GM18526 (cell line): Measurements from ENCODE around the gene CYP4B1.

Experiments
- POLR2A ChIP-seq: IDR thresholded peaks from 3 replicates; pipeline ENCODE4 v1.6.1; 2011; ENCODE audit not compliant: insufficient read length; ENCODE audit errors: extremely low read depth

The CYP4B1 gene

DNA sequence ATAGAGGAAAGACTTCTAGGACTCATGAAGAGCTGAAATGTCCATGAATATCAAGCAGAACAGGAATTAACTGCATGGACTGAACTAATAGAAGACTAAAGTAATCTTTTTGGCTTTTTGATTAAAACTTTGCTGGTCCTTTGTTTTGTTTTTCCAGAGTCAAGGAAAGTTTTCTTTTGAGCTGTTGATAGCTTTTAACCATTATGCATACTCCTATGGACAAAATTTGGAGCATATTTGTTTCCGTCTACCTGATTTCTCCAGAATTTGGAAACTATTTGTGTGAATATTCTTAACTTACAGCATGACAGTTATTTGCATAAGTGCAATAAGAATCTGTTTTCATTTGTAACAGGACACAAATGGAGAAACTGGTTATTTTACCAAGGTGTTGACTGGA is 24.5 kb upstream of the CYP4B1 start:
- no peak for TF ChIP-seq POLR2A

- no peak for TF ChIP-seq POLR2A
Observed at GRCh38 chr1:46784666-46785065, 14.2 kb upstream of the CYP4B1 start.

DNA sequence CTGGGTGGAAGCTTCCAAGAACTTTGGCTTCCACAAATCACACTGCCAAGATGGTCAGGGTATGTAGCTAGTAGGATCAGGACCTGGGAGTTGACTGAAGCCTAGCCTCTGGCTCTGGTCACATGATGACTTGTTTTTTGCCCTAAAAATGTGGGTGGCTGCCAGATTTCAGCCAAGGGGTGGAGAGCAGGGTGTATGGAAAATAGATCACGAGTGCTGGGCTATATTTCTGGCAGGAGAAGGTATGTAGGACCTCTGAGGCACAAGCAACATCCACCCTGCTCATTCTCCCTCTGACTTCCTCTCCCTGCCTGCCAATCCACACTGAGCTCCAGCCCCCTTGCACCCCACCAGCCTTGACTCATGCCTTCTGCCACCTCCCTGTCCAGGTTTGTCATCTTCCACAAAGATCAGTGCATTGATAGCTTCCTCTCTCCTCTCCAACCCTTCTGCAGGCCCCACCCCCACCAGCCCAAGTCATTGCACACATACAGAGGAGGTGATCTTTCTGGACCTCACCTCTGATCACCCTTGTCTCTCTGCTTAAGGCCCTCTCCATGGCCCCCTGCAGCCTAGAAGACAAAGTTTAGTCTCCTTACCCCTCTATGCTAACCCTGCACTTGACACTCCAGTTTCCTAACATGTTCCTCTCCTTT is 8.3 kb upstream of the CYP4B1 start:
- TF ChIP-seq POLR2A: no peak

- no peak for TF ChIP-seq POLR2A
Observed at GRCh38 chr1:46793126-46793525, 5.7 kb upstream of the CYP4B1 start.

DNA sequence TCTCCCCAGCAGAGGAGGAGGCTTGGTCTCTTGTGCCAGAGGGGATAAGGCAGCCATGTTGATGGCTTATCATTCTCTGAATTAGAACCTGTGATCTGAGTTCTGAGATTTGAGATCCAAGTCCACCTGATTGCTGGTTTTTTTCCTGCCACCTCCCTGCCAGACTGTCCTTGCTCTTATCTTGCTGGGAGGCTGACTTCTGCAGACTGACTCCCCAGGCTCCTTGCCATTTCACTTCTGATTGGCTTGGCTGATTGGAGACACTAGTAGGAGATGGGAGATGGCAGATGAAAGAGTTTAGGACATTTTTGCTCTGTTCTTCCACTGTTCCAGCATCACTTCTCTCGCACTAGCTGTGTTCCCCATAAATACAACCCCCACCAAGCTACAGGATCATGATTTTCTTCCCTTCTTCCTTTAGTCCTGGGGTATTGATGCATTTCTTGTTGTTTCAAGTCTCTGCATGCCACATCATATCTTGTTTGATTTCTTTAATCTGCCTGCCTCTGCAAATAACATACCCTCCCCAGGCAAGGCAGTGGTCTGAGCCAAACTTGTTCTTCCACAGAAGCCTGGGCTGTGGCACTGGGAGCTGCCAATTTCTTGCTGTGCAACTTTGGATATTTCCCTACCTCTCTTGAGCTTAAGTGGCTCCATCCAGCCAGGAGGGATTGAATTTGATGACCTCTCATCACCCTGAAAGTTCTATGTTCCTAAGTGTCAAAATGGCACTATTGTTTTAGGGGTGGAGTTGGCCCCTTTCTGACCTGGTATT is 963 bp upstream of the CYP4B1 start:
- no peak for TF ChIP-seq POLR2A

DNA sequence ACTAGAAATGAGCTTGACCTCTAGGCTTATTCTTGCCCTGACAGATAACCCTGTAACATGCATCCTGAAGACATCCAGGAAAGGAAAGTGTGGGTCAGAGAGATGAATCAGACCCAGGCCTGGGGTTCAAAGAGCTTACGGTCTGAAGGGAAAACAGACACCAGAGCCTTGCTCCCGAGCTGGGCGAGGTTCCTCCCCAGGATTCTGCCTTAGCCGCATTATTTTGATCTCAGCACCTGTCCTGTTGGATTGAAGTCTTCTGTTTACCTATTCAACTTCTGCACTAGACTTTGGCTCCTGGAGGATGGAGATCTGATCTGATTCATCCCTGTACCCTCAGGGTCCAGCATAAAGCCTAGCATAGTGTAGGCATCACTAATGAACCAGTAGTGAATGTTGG is 1.9 kb downstream of the CYP4B1 start:
- no peak for TF ChIP-seq POLR2A

DNA sequence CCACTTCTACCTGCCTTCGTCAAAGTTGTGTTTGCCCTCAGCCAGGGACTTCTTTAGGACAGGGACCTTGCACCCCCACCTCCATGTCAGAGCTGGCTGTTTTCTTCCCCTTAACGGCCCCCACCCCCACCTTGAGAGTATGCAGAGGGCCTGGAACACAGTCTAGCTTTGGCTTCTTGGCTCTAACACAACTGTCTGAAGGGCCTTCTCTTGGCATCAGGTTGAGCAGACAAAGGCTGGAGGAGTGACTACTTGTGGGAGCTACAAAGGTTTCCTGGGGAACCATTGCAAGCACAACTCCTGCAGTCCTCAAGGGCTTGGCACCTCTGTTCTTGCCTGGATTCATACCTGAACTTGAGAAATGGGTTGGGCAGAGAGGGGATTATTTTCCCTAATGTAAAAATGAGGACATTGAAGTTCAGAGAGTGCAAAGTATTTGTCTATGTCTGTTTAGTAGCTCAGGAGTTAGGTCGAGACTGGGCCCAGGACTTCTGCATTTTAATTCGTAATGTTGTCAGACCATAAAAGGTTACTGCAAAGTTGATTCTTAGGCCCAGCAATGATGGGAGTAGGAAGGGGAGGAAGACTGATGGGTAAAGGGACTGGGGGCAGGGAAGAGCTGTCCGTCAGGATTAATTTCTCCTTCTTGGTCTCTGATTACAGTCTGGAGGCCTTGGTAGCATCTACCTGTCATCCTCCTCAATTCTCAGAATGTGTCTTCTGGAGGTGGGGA is 2.6 kb downstream of the CYP4B1 start:
- no peak for TF ChIP-seq POLR2A

GRCh38 chr1:46802081-46802480 is 3.2 kb downstream of the CYP4B1 start:
- no peak for TF ChIP-seq POLR2A

DNA sequence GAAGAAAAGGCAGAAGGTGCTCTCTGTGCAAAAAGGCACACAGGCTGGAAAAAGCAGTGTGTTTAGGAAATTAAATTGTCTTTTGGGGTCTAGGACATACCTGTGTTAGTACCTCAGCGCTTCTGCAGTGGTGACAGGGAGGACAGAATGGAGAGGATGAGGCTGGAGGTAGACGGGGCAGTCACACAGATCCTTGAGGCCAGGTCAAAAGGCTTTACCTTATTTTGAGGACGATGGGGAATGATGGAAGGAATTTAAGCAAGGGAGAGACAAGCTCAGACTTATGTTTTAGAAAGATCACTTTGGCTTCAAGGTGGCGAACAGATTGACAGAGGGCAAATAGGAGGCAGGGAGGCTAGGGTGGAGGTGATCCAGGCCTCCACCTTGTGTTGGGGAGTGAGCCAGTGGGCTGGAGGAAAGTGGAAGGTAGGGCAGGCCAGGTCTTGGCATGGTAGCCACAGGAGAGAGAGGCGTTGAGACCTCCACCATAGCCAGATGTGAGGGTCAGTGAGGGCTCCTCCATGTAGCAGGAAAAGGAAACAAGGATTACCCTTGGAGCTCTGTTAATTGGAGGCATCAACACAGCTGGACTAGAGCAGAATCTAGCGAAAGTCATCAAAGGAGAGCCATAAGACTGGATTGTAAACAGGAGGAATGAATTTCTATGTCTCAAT is 4.2 kb downstream of the CYP4B1 start:
- no peak for TF ChIP-seq POLR2A

DNA sequence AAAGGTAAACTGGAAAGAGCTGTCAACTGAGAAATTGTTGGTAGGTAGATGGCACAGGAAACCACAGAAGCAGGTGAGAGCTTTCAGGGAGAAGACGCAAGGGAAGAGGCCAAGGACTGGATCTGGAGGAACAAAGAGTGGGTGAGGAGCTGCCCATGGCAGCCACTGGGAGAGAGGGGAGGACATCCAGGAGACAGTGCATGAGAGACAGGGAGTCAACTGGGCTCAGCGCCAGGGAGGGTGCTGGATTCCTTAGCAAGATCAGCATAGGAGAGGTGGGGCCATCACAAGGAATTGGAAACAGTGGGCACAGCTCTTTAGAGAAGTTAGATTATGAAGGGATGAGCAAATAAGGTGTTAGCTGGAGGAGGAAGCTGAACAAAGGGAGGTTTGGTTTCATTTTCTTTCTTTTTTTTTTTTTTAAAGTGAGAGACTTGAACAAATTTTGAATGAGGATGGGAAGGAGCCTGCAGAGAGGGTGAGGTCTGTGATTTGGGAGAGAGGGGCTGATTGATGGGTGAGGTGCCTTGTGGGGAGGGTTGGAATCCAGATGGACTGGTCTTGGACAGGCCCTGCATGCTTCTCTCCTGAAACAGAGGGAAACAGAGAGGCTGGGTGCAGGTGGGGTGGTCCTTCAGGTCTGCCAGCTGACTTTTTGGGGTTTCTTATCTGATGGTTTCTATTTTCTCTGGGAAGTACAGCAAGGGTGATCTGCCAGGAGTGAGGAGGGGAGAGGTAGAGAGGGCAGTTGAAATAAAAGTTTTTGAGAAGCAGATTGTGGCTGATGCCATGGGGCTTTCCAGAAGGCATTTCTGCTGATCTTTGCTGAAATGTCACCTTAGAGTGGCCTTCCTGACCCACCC is 5.4 kb downstream of the CYP4B1 start:
- TF ChIP-seq POLR2A: no peak

DNA sequence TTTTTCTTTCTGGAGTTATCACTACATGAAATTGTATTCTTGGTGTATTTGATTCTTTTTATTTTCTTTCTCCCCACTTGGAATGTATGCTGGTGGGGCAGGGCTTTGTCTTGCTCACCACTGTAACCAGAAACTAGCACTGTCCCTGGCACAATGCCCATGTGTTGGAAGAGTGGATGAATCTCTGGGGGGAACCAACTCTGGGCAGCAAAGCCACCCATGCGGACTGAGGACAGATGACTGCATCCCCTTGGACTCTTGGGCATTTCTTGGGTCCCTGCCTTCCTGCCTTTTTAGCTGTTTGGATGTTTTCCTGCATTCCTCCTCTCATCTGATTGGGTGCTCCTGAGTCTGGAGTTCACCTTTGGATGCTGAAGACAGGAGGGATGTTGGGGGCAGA is 6.1 kb downstream of the CYP4B1 start:
- TF ChIP-seq POLR2A: no peak

DNA sequence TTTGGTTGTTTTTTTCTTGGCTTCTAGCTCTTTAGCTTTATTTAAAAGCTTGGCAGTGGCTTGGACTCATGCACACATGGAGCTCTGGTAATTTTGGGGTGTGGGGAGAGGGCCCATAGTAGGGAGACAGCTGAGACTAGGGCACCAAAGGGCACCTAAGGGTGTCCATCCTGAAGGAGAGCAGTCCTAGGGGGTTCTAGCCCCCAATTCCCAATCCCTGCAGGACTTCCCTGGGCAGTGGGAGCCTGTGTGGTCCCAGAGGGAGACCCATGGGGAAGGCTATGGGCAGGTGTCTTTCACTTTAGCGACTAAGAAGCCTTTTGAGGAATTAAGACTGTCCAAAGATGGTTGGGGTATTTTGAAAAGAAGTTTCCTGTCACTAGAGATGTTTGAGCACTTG is 6.9 kb downstream of the CYP4B1 start:
- no peak for TF ChIP-seq POLR2A

GRCh38 chr1:46806196-46807020 is 7.6 kb downstream of the CYP4B1 start:
- TF ChIP-seq POLR2A: no peak
